Loucy (cell line): Measurements from ENCODE around the gene OPRL1.

Experiments used
- H2AFZ ChIP-seq: fragments of 200-600 bp; sonication (generic); 2 replicates; pipeline ENCODE4 v1.6.0; 2016; ENCODE audit warnings: antibody characterized with exemption, mild to moderate bottlenecking, low read length, moderate library complexity
- H3F3A ChIP-seq: fragments of 200-600 bp; 2 replicates; pipeline ENCODE4 v1.6.0; 2016; ENCODE audit warnings: antibody characterized with exemption, low read depth, mild to moderate bottlenecking
- H3K27me3 ChIP-seq: fragments of 200-600 bp; sonication (generic); 2 replicates; pipeline ENCODE4 v1.6.1; 2014; ENCODE audit warnings: low read length, mild to moderate bottlenecking; ENCODE audit not compliant: insufficient read depth, poor library complexity, severe bottlenecking
- H3K36me3 ChIP-seq: fragments of 200-600 bp; sonication (generic); 2 replicates; pipeline ENCODE4 v1.6.1; 2016; ENCODE audit warnings: low read length; ENCODE audit not compliant: insufficient read depth
- H3K4me1 ChIP-seq: fragments of 200-600 bp; sonication (generic); 2 replicates; pipeline ENCODE4 v1.5.1; 2014; ENCODE audit warnings: low read length, mild to moderate bottlenecking; ENCODE audit not compliant: insufficient read depth, poor library complexity, severe bottlenecking
- H3K4me2 ChIP-seq: fragments of 200-600 bp; sonication (generic); 2 replicates; pipeline ENCODE4 v1.6.0; 2014; ENCODE audit warnings: antibody characterized with exemption, low read length, low read depth, mild to moderate bottlenecking; ENCODE audit not compliant: poor library complexity, severe bottlenecking
- H3K4me3 ChIP-seq: fragments of 200-600 bp; sonication (generic); 2 replicates; pipeline ENCODE4 v1.5.1; 2014; ENCODE audit warnings: low read length, mild to moderate bottlenecking, mixed read lengths; ENCODE audit not compliant: poor library complexity, severe bottlenecking
- H3K79me2 ChIP-seq: fragments of 200-600 bp; sonication (generic); 2 replicates; pipeline ENCODE4 v1.6.1; 2014; ENCODE audit warnings: low read length; ENCODE audit not compliant: insufficient read depth
- H3K9ac ChIP-seq: fragments of 200-600 bp; sonication (generic); 2 replicates; pipeline ENCODE4 v1.6.0; 2014; ENCODE audit warnings: mild to moderate bottlenecking, low read depth, low read length, moderate library complexity; ENCODE audit not compliant: poor library complexity, severe bottlenecking
- H3K9me2 ChIP-seq: fragments of 200-600 bp; sonication (generic); replicated peaks from 2 replicates; pipeline ENCODE4 v1.6.1; 2016; ENCODE audit warnings: low read depth, low read length, mixed read lengths
- H3K9me3 ChIP-seq: fragments of 200-600 bp; sonication (generic); 2 replicates; pipeline ENCODE4 v1.6.1; 2014; ENCODE audit warnings: mild to moderate bottlenecking, antibody characterized with exemption, low read length, low read depth; ENCODE audit not compliant: insufficient read depth
- H4K20me1 ChIP-seq: fragments of 200-600 bp; sonication (generic); 2 replicates; pipeline ENCODE4 v1.6.0; 2014; ENCODE audit warnings: antibody characterized with exemption, low read length, mild to moderate bottlenecking; ENCODE audit not compliant: insufficient read depth, poor library complexity, severe bottlenecking
- EZH2phosphoT487 ChIP-seq: fragments of 200-600 bp; IDR thresholded peaks from 2 replicates; pipeline ENCODE4 v1.6.1; 2018; ENCODE audit warnings: antibody characterized with exemption, mild to moderate bottlenecking, moderate library complexity, borderline replicate concordance
- TF ChIP-seq, protein P1 (sequence below): fragments of 200-600 bp; sonication (generic); conservative IDR thresholded peaks from 2 replicates; pipeline ENCODE4 v1.5.1; 2014; ENCODE audit warnings: mild to moderate bottlenecking, antibody characterized with exemption, low read length

The OPRL1 gene

DNA sequence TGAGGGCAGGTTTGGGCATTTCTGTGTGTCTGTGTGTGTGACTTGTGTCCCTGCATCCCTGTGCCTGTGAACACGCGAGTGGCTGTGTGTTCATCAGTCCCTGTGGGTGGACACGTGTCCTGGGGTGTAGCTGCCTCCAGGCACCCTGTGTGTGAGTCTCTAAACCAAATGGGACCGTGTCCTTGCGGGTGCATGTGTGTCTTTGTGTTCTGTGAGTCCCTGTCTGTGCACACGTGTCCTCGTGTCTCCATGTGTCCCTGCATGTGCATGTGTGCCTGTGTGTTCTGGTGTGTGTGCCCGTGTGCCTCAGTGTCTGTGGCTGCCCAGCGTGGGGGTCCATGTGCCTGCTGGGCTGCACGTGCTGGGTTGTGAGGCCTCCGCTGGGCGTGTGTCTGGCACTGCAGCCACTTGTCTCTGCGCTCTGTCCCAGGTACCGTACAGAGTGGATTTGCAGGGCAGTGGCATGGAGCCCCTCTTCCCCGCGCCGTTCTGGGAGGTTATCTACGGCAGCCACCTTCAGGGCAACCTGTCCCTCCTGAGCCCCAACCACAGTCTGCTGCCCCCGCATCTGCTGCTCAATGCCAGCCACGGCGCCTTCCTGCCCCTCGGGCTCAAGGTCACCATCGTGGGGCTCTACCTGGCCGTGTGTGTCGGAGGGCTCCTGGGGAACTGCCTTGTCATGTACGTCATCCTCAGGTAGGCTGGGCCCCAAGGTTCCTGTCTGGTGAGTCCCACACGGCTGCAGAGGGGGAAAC is 12.6 kb downstream of the OPRL1 start:
- Histone ChIP-seq H3K4me3 (no peak overlapping the region), H3F3A (no peaks in the 10 kb centered on the region), H3K9me2 (no peaks in the 10 kb centered on the region), H3K9me3 (no peaks in the 10 kb centered on the region), H3K36me3 (no peaks in the 10 kb centered on the region), H4K20me1 (no peaks in the 10 kb centered on the region), H3K4me1 (no peaks in the 10 kb centered on the region), H3K9ac (no peak overlapping the region), H2AFZ (no peak overlapping the region), H3K27me3 (no peaks in the 10 kb centered on the region), H3K4me2 (no peak overlapping the region), H3K79me2 (no peaks in the 10 kb centered on the region)
- no peak for TF ChIP-seq EZH2phosphoT487
- TF ChIP-seq, protein P1, sequence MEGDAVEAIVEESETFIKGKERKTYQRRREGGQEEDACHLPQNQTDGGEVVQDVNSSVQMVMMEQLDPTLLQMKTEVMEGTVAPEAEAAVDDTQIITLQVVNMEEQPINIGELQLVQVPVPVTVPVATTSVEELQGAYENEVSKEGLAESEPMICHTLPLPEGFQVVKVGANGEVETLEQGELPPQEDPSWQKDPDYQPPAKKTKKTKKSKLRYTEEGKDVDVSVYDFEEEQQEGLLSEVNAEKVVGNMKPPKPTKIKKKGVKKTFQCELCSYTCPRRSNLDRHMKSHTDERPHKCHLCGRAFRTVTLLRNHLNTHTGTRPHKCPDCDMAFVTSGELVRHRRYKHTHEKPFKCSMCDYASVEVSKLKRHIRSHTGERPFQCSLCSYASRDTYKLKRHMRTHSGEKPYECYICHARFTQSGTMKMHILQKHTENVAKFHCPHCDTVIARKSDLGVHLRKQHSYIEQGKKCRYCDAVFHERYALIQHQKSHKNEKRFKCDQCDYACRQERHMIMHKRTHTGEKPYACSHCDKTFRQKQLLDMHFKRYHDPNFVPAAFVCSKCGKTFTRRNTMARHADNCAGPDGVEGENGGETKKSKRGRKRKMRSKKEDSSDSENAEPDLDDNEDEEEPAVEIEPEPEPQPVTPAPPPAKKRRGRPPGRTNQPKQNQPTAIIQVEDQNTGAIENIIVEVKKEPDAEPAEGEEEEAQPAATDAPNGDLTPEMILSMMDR = no peak

DNA sequence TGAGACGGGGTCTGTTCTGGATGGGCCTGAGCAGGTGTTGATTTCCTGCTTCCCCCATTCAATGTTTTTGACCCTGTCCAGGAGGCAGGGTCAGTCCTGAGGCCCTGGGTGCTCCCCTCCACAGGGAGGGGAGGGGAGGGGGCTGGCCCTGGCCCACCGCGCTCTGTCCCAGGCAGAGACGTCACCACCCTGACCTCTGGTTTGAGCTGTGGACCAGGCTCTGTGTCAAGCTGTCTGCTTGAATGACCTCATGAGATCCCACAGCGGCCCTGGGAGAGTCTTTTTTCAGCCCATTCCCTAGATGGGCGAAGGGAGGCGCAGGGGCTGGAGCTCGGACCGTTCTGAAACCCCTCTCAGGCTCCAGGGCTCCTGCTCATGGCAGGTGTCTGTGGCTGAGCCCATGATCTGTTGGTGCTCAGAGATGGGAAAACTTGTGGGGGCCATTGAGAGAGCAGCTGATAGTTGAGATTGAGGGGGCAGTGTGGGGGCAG is 13.2 kb downstream of the OPRL1 start:
- no peak overlapping the region for H3K4me2 ChIP-seq
- H3K9ac ChIP-seq = no peak overlapping the region
- no peaks in the 10 kb centered on the region for H3K4me1 ChIP-seq
- H3K27me3 ChIP-seq = no peaks in the 10 kb centered on the region
- H3F3A ChIP-seq = no peaks in the 10 kb centered on the region
- TF ChIP-seq, protein P1 = no peak
- TF ChIP-seq EZH2phosphoT487 = no peak
- H3K4me3 ChIP-seq = no peak overlapping the region
- H3K79me2 ChIP-seq = no peaks in the 10 kb centered on the region
- H3K9me3 ChIP-seq = no peaks in the 10 kb centered on the region
- no peaks in the 10 kb centered on the region for H4K20me1 ChIP-seq
- H2AFZ ChIP-seq = no peak overlapping the region
- H3K36me3 ChIP-seq = no peaks in the 10 kb centered on the region
- no peaks in the 10 kb centered on the region for H3K9me2 ChIP-seq

DNA sequence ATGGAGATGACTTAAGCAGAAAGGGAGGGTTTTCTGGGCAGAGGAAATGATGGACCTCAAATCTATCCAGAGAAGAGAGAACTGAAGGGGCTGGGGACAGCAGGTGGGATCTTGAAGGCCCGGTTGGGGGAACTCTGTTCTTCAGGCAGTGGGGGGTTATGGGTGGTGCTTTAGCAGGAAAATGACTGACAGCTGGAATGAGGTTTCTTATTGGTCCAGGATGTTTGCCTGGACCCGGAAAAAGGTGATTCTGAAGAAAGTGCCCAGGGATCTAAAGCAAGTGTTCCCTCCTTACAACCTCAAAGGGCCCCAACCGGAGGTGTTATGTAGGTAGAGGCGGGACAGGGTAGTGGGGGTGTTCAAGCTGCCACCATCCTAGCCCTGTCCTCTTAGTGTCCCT is 15.6 kb downstream of the OPRL1 start:
- Histone ChIP-seq H3K9me3 (no peaks in the 10 kb centered on the region), H2AFZ (no peak overlapping the region), H4K20me1 (no peaks in the 10 kb centered on the region), H3K9me2 (no peaks in the 10 kb centered on the region), H3K4me3 (no peak overlapping the region), H3K9ac (no peak overlapping the region), H3K79me2 (no peaks in the 10 kb centered on the region), H3K36me3 (no peaks in the 10 kb centered on the region), H3K27me3 (no peaks in the 10 kb centered on the region), H3K4me1 (peaks cover 10% of the 10 kb centered on the region), H3F3A (no peaks in the 10 kb centered on the region), H3K4me2 (no peak overlapping the region)
- TF ChIP-seq, protein P1 = no peak
- TF ChIP-seq EZH2phosphoT487 = no peak
